22Rv1 (cell line): ENCODE measurements around the gene FOXJ1.
"Not testable (repeated sequence)": the region's sequence is repeated elsewhere in the genome, so short reads cannot be mapped to it uniquely, and the experiment has no call there.

Experiments used
- H3K27ac ChIP-seq: fragments of 450-650 bp; 2 replicates; pipeline ENCODE4 v1.5.1; 2017
- ZFX ChIP-seq: fragments of 450-650 bp; IDR thresholded peaks from 2 replicates; pipeline ENCODE4 v1.6.1; 2017; ENCODE audit warnings: antibody characterized with exemption, borderline replicate concordance
- TF ChIP-seq, protein P1 (sequence below): fragments of 450-650 bp; IDR thresholded peaks from 2 replicates; pipeline ENCODE4 v1.5.1; 2017; ENCODE audit warnings: mild to moderate bottlenecking

FOXJ1 gene, protein sequence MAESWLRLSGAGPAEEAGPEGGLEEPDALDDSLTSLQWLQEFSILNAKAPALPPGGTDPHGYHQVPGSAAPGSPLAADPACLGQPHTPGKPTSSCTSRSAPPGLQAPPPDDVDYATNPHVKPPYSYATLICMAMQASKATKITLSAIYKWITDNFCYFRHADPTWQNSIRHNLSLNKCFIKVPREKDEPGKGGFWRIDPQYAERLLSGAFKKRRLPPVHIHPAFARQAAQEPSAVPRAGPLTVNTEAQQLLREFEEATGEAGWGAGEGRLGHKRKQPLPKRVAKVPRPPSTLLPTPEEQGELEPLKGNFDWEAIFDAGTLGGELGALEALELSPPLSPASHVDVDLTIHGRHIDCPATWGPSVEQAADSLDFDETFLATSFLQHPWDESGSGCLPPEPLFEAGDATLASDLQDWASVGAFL

DNA sequence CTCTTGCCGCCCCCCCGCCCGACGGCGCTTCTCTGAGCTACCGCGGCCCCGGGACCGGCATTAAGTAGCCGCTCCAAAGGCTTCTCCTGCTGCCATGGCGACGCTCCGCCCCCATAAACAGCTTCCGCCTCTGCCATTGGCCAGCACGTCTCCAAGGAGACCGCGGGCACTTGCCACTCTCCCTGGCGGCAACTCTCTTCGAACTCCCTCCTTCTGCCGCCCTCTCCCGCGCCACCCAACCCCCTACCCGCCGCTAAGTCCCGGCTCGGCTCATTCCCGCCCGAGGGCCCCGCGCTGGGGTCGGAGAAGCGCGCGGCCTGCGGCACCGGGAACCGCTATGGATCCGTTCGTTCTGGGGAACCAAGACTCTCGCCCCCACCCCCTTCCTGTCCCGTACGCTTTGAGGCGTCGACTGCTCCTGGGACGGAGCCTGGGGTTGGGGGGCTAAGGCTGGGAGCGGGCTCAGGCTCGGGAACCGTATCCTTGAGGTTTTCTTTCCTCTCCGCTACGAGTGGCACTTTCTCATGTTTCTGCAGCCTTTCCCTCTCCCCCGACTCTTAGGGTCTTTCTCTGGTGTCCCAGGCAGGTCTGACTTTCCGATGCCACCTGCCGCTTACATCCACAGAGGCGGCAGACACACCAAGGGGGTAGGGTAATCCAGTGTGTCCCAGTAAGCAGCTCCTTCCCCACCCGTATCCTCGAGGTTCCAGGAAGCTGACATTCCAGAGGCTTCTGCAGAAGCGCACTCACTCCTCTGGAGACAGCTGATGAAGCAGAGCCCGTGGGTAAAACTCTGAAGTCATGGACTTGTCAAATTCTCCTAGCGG, at the start of gene FOXJ1:
Gene FOXJ1 (minus strand): TSS at position 34 of the 827 bp plus-strand sequence. CDS start 850 bp downstream, outside the sequence.
- no peak for TF ChIP-seq ZFX
- TF ChIP-seq, protein P1, sequence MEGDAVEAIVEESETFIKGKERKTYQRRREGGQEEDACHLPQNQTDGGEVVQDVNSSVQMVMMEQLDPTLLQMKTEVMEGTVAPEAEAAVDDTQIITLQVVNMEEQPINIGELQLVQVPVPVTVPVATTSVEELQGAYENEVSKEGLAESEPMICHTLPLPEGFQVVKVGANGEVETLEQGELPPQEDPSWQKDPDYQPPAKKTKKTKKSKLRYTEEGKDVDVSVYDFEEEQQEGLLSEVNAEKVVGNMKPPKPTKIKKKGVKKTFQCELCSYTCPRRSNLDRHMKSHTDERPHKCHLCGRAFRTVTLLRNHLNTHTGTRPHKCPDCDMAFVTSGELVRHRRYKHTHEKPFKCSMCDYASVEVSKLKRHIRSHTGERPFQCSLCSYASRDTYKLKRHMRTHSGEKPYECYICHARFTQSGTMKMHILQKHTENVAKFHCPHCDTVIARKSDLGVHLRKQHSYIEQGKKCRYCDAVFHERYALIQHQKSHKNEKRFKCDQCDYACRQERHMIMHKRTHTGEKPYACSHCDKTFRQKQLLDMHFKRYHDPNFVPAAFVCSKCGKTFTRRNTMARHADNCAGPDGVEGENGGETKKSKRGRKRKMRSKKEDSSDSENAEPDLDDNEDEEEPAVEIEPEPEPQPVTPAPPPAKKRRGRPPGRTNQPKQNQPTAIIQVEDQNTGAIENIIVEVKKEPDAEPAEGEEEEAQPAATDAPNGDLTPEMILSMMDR, result no peak
- peak within 1 kb of the TSS; percentile 45 for H3K27ac ChIP-seq

DNA sequence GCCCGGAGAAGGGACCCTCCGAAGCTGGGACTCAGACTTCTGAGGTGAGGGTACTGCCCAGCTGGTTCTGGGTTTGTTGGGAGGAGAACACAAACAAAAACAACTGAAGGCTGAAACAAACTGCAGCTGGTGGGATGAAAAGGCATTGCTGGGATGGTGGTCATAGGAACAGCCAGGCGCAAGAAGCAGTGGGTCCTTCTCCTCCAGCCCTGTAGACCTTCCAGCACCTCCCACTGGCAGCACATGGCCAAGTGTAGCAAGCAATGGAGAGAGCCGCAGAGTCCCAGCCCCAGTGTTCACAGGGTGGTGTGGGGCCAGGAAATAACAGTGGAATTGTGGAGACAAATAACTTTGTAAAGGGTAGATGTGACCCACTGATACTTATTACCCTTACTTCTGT, 48.7 kb upstream of the FOXJ1 start:
- H3K27ac ChIP-seq, result no peak overlapping the region
- TF ChIP-seq, protein P1, result no peak
- no peak for TF ChIP-seq ZFX

DNA sequence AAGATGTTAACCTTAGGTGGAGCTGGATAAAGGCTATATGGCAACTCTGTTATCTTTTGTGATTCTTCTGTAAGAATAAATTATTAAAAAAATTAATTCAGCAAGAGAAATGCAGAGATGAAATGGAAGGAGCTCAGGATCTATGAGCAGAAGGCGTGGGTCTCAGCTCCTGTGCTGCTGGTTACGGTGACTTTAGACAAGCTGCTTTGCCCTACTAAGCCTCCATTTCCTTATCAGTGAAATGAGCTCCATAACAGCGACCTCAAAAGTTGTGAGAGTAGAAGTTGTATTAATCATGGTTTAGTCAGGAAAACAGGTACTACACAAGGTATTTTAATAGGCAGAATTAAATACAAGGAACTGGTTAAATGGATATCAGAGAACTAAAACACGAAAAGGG, 48.2 kb upstream of the FOXJ1 start:
- TF ChIP-seq, protein P1, result no peak
- no peak for TF ChIP-seq ZFX
- H3K27ac ChIP-seq, result no peak overlapping the region

DNA sequence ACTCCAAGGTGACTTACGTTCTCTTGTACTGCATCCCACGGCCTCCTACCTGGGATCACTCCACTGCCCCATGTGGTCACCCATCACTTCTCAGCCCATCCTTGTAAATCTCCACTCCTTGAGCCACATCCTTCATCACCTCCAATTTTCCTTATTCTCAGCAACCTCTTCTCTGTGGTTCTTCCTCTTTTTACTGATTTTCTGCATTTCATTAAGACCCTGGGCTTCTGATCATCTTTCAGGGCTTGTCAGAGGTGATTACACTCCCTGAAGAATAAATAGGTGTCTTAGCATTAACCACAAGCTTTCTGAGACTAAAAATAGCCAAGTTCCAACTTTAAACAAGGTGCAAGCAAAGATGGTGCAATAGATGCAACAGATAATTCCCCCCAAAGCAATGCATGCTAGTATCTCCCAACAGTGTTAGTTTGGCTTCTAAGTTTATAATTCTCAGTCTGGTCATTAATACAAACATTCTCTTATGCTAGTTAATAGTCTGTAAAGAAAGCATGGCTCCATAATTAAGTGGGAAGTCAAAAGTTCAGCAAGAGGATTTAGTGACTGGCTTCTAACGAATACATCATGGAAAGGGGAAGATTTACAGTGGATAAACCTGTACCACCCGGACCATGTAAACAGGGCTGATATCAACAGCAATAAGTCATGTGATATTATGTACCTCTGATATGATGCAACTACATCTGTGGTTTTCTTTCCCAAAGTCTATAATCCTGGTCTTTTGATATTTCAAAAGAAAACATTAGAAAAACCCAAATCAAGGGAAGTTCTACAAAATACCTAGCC, 47.4 kb upstream of the FOXJ1 start:
- TF ChIP-seq ZFX, result no peak
- TF ChIP-seq, protein P1, result no peak
- no peak overlapping the region for H3K27ac ChIP-seq

DNA sequence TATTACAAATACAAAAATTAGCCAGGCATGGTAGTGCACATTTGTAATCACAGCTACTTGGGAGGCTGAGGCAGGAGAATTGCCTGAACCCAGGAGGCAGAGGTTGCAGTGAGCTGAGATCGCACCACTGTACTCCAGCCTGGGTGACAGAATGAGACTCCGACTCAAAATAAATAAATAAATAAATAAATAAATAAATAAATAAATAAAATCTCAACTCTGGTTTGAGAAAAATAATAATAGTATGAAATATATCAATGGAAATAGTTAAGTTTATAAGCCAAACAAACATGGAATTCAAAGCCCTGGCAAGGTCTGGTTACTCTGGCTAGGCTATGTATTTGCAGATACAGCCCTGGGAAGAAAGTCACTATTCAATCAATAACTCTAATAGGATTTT, 45.7 kb upstream of the FOXJ1 start:
- not testable (repeated sequence) for H3K27ac ChIP-seq

DNA sequence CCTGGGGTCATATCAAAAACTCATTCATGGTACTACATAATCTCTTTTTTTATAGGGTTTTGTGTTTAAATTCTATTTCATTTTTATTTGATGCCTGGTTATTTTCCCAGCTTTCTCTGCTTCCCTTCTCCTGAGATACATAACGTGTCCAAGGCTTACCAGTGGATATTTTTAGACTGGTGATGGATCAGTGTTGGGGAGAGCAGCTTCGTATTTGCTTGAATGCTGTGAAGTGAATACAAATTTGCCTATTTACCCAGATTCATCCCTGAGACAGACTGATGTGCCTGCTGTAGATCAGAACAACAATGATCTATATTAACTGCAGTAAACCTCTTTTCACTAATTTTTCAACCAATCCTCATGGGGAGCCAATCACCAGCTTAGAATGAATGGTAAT, 43.2 kb upstream of the FOXJ1 start:
- no peak for TF ChIP-seq ZFX
- TF ChIP-seq, protein P1, result no peak
- H3K27ac ChIP-seq, result no peak overlapping the region

DNA sequence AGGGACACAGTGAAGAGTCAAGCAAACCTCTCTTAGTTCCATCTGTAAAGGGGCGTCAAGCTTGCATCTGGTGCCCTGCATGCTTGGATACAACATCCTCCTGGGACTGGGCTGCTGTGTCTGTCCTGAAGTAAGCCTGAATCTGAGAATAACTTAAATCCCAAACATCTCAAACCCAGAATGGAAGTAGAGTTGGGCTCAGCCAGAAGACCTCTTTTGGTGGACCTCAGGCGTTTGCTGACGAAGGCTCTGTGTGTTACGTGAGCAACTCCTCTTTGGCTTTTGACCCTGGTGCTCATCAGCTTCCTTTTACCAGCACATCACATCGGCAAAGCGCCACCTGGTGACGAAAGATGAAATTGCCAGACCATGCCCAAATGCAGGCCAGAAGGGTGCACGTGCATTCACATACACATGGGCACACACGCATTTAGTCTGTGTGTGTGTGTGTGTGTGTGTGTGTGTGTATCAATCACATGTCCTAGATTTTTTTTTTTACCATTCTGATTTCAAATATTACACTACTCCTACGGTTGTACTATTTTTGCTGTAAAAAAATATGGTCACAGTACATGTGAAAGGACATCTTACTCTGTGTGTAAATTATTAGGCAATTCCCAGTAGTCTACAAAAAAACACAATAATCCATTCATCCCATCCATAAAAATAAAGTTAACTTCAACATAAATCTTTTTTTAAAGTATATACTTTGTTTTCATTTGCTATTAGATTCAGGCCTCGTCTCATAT, 41.1 kb upstream of the FOXJ1 start:
- H3K27ac ChIP-seq, result no peak overlapping the region
- TF ChIP-seq, protein P1, result peak; percentile 91
- no peak for TF ChIP-seq ZFX
